Measurements from ENCODE around the gene OGDH.
"Not testable (repeated sequence)": the region's sequence is repeated elsewhere in the genome, so short reads cannot be mapped to it uniquely, and the experiment has no call there.

Gene OGDH

GRCh38 chr7:44580945-44581878 lies 25.2 kb upstream of the OGDH start:
- DNase-seq: peak in 4 of 5 experiments; percentile 15 to 76 (median 43)

- DNase-seq: peak; percentile 99 to 100 (median 100)
Measured at GRCh38 chr7:44581879-44582603, 24.4 kb upstream of the OGDH start, which contains the start of gene TMED4. TMED4 (minus strand) TSS chr7:44582231; CDS start chr7:44582206, 25 bp downstream.

- no peak for DNase-seq
Measured at GRCh38 chr7:44583146-44583865, 23.1 kb upstream of the OGDH start.

- peak in 4 of 5 experiments; percentile 18 to 77 (median 34) for DNase-seq
Measured at GRCh38 chr7:44587843-44588711, 18.4 kb upstream of the OGDH start.

GRCh38 chr7:44590910-44591309 lies 15.5 kb upstream of the OGDH start:
- no peak for DNase-seq

- DNase-seq: no peak
Measured at GRCh38 chr7:44595934-44596635, 10.3 kb upstream of the OGDH start.

GRCh38 chr7:44597181-44597580 lies 9.2 kb upstream of the OGDH start:
- DNase-seq: not testable (repeated sequence)

- no peak for DNase-seq
Measured at GRCh38 chr7:44599222-44599621, 7.2 kb upstream of the OGDH start.

- no peak for DNase-seq
Measured at GRCh38 chr7:44602576-44602910, 3.9 kb upstream of the OGDH start.

- no peak for DNase-seq
Measured at GRCh38 chr7:44603193-44603592, 3.2 kb upstream of the OGDH start.

- DNase-seq: no peak
Measured at GRCh38 chr7:44604941-44605340, 1.5 kb upstream of the OGDH start.

- no peak for DNase-seq
Measured at GRCh38 chr7:44607141-44608068, 978 bp downstream of the OGDH start.

- peak in 2 of 5 experiments; percentile 29 to 30 for DNase-seq
Measured at GRCh38 chr7:44608916-44609648, 2.7 kb downstream of the OGDH start.

GRCh38 chr7:44609829-44610228 lies 3.4 kb downstream of the OGDH start:
- no peak for DNase-seq

GRCh38 chr7:44615149-44615611 lies 8.8 kb downstream of the OGDH start:
- DNase-seq: peak in 1 of 5 experiments; percentile 74

GRCh38 chr7:44615793-44616192 lies 9.4 kb downstream of the OGDH start:
- no peak for DNase-seq

GRCh38 chr7:44616545-44616944 lies 10.1 kb downstream of the OGDH start:
- DNase-seq: no peak

- peak in 1 of 5 experiments; percentile 68 for DNase-seq
Measured at GRCh38 chr7:44617225-44617890, 10.9 kb downstream of the OGDH start.

- no peak for DNase-seq
Measured at GRCh38 chr7:44618045-44618444, 11.6 kb downstream of the OGDH start.

Measured in T-helper 2 cell (primary cell).